Measurements from ENCODE around the gene TMSB10.
"Not testable (repeated sequence)": the region's sequence is repeated elsewhere in the genome, so short reads cannot be mapped to it uniquely, and the experiment has no call there.

TMSB10 gene

GRCh38 chr2:84904151-84904550 lies 1.3 kb upstream of the TMSB10 start:
- no peak for DNase-seq (ENCODE audit: low spot score)

- DNase-seq (ENCODE audit: low spot score), result no peak
These were observed 710 bp upstream of the TMSB10 start for GRCh38 chr2:84904717-84905174.

- DNase-seq (ENCODE audit: low spot score), result peak; percentile 46
These were observed 848 bp downstream of the TMSB10 start for GRCh38 chr2:84906108-84906899.

- DNase-seq (ENCODE audit: low spot score), result peak; percentile 67
These were observed 1.7 kb downstream of the TMSB10 start for GRCh38 chr2:84906900-84907714.

GRCh38 chr2:84908948-84909713 lies 3.7 kb downstream of the TMSB10 start:
- DNase-seq (ENCODE audit: low spot score), result no peak

GRCh38 chr2:84911135-84911678 lies 5.8 kb downstream of the TMSB10 start:
- DNase-seq (ENCODE audit: low spot score), result no peak

- no peak for DNase-seq (ENCODE audit: low spot score)
These were observed 7.5 kb downstream of the TMSB10 start for GRCh38 chr2:84912984-84913383.

- no peak for DNase-seq (ENCODE audit: low spot score)
These were observed 8.9 kb downstream of the TMSB10 start for GRCh38 chr2:84914334-84914733.

GRCh38 chr2:84915675-84916074 lies 10.2 kb downstream of the TMSB10 start:
- DNase-seq (ENCODE audit: low spot score), result not testable (repeated sequence)

GRCh38 chr2:84917821-84918220 lies 12.4 kb downstream of the TMSB10 start:
- not testable (repeated sequence) for DNase-seq (ENCODE audit: low spot score)

- no peak for DNase-seq (ENCODE audit: low spot score)
These were observed 13.0 kb downstream of the TMSB10 start for GRCh38 chr2:84918430-84918829.

- DNase-seq (ENCODE audit: low spot score), result peak; percentile 55
These were observed 14.6 kb downstream of the TMSB10 start for GRCh38 chr2:84919885-84920580.

- no peak for DNase-seq (ENCODE audit: low spot score)
These were observed 17.6 kb downstream of the TMSB10 start for GRCh38 chr2:84923009-84923408.

GRCh38 chr2:84924173-84925106 lies 19.0 kb downstream of the TMSB10 start:
- peak; percentile 92 for DNase-seq (ENCODE audit: low spot score)

GRCh38 chr2:84925336-84925723 lies 19.9 kb downstream of the TMSB10 start:
- DNase-seq (ENCODE audit: low spot score), result no peak

- DNase-seq (ENCODE audit: low spot score), result peak; percentile 93
These were observed 20.4 kb downstream of the TMSB10 start for GRCh38 chr2:84925724-84926376.

GRCh38 chr2:84927275-84927627 lies 21.8 kb downstream of the TMSB10 start:
- DNase-seq (ENCODE audit: low spot score), result no peak

GRCh38 chr2:84931384-84931821 lies 25.9 kb downstream of the TMSB10 start:
- DNase-seq (ENCODE audit: low spot score), result no peak

- peak; percentile 43 for DNase-seq (ENCODE audit: low spot score)
These were observed 32.9 kb downstream of the TMSB10 start for GRCh38 chr2:84938194-84938879.
